ENCODE measurements around the gene SLC30A2. TPM values are rescaled to one million over a fixed set of nuclear protein-coding genes. Genes with fewer than 3 reads are reported as not detected.

Gene SLC30A2
- total and polyA plus RNA-seq, 9 of the 15 experiments (the other 6 are each of a cell fraction or from before 2014, with no cell fraction given), result 0.01 to 0.18 (median 0.06) TPM; not detected in 3

DNA sequence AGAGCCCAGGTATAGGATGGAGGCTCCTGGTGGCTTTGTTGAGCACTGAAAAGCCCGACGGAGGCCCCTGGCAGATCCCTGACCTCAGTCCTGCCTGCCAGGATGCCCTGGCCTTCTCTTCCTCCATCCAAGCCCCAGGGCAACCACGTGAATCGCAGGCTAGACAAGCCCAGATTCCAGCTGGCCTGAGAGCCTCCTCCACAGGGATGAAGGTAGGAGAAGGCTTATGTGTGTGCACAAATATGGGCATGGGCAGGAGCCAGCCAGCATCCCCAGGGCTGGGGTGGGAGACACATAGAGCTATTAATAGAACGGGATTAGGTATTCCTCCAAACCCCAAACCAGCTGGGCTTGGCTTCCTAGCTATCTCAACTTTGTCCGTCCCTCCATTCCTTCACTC is 28.3 kb downstream of the SLC30A2 start:
- intact Hi-C loops (cut with micrococcal nuclease) (no loop called here), in situ Hi-C loops (cut with MboI) (no loop called here)
- Histone ChIP-seq H3K27ac (ENCODE audit: extremely low read depth, low read depth, low read length) (no peak overlapping the region), H3K4me2 (ENCODE audit: insufficient read depth, low read length) (no peak overlapping the region), H3K27me3 (ENCODE audit: control insufficient read depth in 2 of 2, insufficient read depth in 2 of 2, low read length in 2 of 2) (no peaks in the 10 kb centered on the region), H3K4me1 (replicated peaks in 1 of 2; ENCODE audit: control insufficient read depth in 2 of 2, insufficient read depth in 2 of 2, low read length in 2 of 2) (peaks cover 15 to 29% of the 10 kb centered on the region in 2 experiments), H3K36me3 (ENCODE audit: control insufficient read depth, insufficient read depth, low read length) (no peaks in the 10 kb centered on the region), H3K9me1 (ENCODE audit: control insufficient read depth, insufficient read depth, low read length) (no peaks in the 10 kb centered on the region), H4K20me1 (replicated peaks; ENCODE audit: control insufficient read depth, insufficient read depth, low read length) (no peaks in the 10 kb centered on the region), H2AFZ (ENCODE audit: low read depth, low read length) (no peak overlapping the region), H3K9ac (ENCODE audit: insufficient read depth in 1 of 2, low read depth in 2 of 2, low read length in 2 of 2) (peak overlapping the region in 1 of 2 experiments; percentile 63; a peak in 2 of 4 replicates), H3K4me3 (no peak overlapping the region), H3K79me2 (ENCODE audit: control insufficient read depth, insufficient read depth, low read length) (no peaks in the 10 kb centered on the region), H3K9me3 (replicated peaks; ENCODE audit: control insufficient read depth, insufficient read depth, low read depth, low read length) (no peaks in the 10 kb centered on the region)
- CTCF ChIA-PET (ENCODE audit: low intra/inter-chr PET ratio), result no interaction called here
- no TSS peak for BruUV-seq (replicated peaks)
- 34% methylated on average over 6 of the region's 6 CpGs for WGBS (ENCODE audit: insufficient coverage, low coverage, missing lambda C conversion rate)
- DNase-seq (ENCODE audit: extremely low read depth in 1 of 4, low spot score in 3 of 4) (no peak), ATAC-seq (no peak), FAIRE-seq (no peak)
- POLR2A ChIA-PET, result interaction anchor here (0.5 to 1.4 kb wide), 6 partner anchors 9 to 131 kb away, joined by 3 to 6 read pairs (median 4); no protein-coding TSS in a partner anchor
- no peak for TF ChIP-seq SRSF7 (optimal IDR thresholded peaks at IDR 0.05; ENCODE audit: low read depth, low read length)
- no peak for TF ChIP-seq DPF2 (IDR thresholded peaks at IDR 0.05)
- no peak for TF ChIP-seq HSF4 (CRISPR knock-in tag; IDR thresholded peaks at IDR 0.05; ENCODE audit: borderline replicate concordance)
- no peak for TF ChIP-seq TCF7 (IDR thresholded peaks at IDR 0.05; ENCODE audit: borderline replicate concordance)
- TF ChIP-seq, protein P1, sequence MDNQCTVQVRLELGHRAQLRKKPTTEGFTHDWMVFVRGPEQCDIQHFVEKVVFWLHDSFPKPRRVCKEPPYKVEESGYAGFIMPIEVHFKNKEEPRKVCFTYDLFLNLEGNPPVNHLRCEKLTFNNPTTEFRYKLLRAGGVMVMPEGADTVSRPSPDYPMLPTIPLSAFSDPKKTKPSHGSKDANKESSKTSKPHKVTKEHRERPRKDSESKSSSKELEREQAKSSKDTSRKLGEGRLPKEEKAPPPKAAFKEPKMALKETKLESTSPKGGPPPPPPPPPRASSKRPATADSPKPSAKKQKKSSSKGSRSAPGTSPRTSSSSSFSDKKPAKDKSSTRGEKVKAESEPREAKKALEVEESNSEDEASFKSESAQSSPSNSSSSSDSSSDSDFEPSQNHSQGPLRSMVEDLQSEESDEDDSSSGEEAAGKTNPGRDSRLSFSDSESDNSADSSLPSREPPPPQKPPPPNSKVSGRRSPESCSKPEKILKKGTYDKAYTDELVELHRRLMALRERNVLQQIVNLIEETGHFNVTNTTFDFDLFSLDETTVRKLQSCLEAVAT (IDR thresholded peaks at IDR 0.05), result no peak
- no peak for TF ChIP-seq MECOM (CRISPR knock-in tag; IDR thresholded peaks at IDR 0.05)
- no peak for TF ChIP-seq RAD21 (CRISPR knock-in tag; conservative IDR thresholded peaks at IDR 0.05 in 1 of 2, IDR thresholded peaks at IDR 0.05 in 1 of 2)
